Measurements from ENCODE around the gene CSH2.

CSH2 gene

GRCh38 chr17:63836811-63837210 is 36.7 kb downstream of the CSH2 start:
- H3K4me1 Mint-ChIP-seq, result peaks cover 80% of the 10 kb centered on the region
- no peak overlapping the region for H3K27ac Mint-ChIP-seq
- no peak for ATAC-seq
- DNase-seq, result no peak
- no peaks in the 10 kb centered on the region for H3K27me3 Mint-ChIP-seq
- H3K9me3 Mint-ChIP-seq, result no peaks in the 10 kb centered on the region
- H3K4me3 Mint-ChIP-seq, result no peak overlapping the region

GRCh38 chr17:63835167-63835720 is 38.2 kb downstream of the CSH2 start:
- Mint-ChIP-seq H3K27me3 (no peaks in the 10 kb centered on the region), H3K27ac (peak overlapping the region; percentile 40 to 87), H3K4me1 (peaks cover 83% of the 10 kb centered on the region), H3K4me3 (no peak overlapping the region), H3K9me3 (no peaks in the 10 kb centered on the region)
- ATAC-seq, result no peak
- no peak for DNase-seq

- ATAC-seq (peak; percentile 88), DNase-seq (peak; percentile 65 to 79)
- H3K27me3 Mint-ChIP-seq, result no peaks in the 10 kb centered on the region
- no peak overlapping the region for H3K4me3 Mint-ChIP-seq
- H3K9me3 Mint-ChIP-seq, result no peaks in the 10 kb centered on the region
- H3K27ac Mint-ChIP-seq, result no peak overlapping the region
- peaks cover 85% of the 10 kb centered on the region for H3K4me1 Mint-ChIP-seq
Measured at GRCh38 chr17:63834431-63835166, 38.9 kb downstream of the CSH2 start.

- Mint-ChIP-seq H3K27ac (no peak overlapping the region), H3K9me3 (no peaks in the 10 kb centered on the region), H3K4me3 (no peak overlapping the region), H3K4me1 (peaks cover 85% of the 10 kb centered on the region), H3K27me3 (no peaks in the 10 kb centered on the region)
- DNase-seq (peak in 1 of 2 donors; percentile 8), ATAC-seq (no peak)
Measured at GRCh38 chr17:63833741-63834373, 39.6 kb downstream of the CSH2 start.

GRCh38 chr17:63833026-63833740 is 40.3 kb downstream of the CSH2 start:
- DNase-seq (peak in 1 of 2 donors; percentile 7), ATAC-seq (no peak)
- Mint-ChIP-seq H3K27ac (peak overlapping the region in 1 of 2 donors; percentile 19), H3K27me3 (no peaks in the 10 kb centered on the region), H3K9me3 (no peaks in the 10 kb centered on the region), H3K4me1 (peaks cover 84% of the 10 kb centered on the region), H3K4me3 (no peak overlapping the region)

GRCh38 chr17:63832455-63832854 is 41.0 kb downstream of the CSH2 start:
- ATAC-seq (no peak), DNase-seq (no peak)
- Mint-ChIP-seq H3K27me3 (no peaks in the 10 kb centered on the region), H3K4me3 (no peak overlapping the region), H3K9me3 (no peaks in the 10 kb centered on the region), H3K27ac (peak overlapping the region in 1 of 2 donors; percentile 82), H3K4me1 (peaks cover 80% of the 10 kb centered on the region)

GRCh38 chr17:63832014-63832413 is 41.5 kb downstream of the CSH2 start:
- H3K9me3 Mint-ChIP-seq, result no peaks in the 10 kb centered on the region
- ATAC-seq, result no peak
- DNase-seq, result no peak
- peaks cover 76% of the 10 kb centered on the region for H3K4me1 Mint-ChIP-seq
- H3K27me3 Mint-ChIP-seq, result no peaks in the 10 kb centered on the region
- H3K4me3 Mint-ChIP-seq, result no peak overlapping the region
- H3K27ac Mint-ChIP-seq, result peak overlapping the region in 1 of 2 donors; percentile 82

- peak overlapping the region; percentile 63 to 76 for H3K27ac Mint-ChIP-seq
- H3K9me3 Mint-ChIP-seq, result no peaks in the 10 kb centered on the region
- H3K4me1 Mint-ChIP-seq, result peaks cover 74% of the 10 kb centered on the region
- DNase-seq, result no peak
- H3K27me3 Mint-ChIP-seq, result no peaks in the 10 kb centered on the region
- H3K4me3 Mint-ChIP-seq, result no peak overlapping the region
- ATAC-seq, result no peak
Measured at GRCh38 chr17:63831505-63831904, 42.0 kb downstream of the CSH2 start.

GRCh38 chr17:63830904-63831491 is 42.5 kb downstream of the CSH2 start:
- Mint-ChIP-seq H3K9me3 (no peaks in the 10 kb centered on the region), H3K27ac (peak overlapping the region; percentile 79 to 82), H3K4me1 (peaks cover 79% of the 10 kb centered on the region), H3K4me3 (no peak overlapping the region), H3K27me3 (no peaks in the 10 kb centered on the region)
- DNase-seq (no peak), ATAC-seq (no peak)

- Mint-ChIP-seq H3K27me3 (no peaks in the 10 kb centered on the region), H3K4me3 (no peak overlapping the region), H3K27ac (peak overlapping the region; percentile 82 to 90), H3K4me1 (peaks cover 79% of the 10 kb centered on the region), H3K9me3 (no peaks in the 10 kb centered on the region)
- DNase-seq (no peak), ATAC-seq (no peak)
Measured at GRCh38 chr17:63830278-63830677, 43.2 kb downstream of the CSH2 start.

GRCh38 chr17:63828936-63829335 is 44.5 kb downstream of the CSH2 start:
- H3K4me3 Mint-ChIP-seq, result peak overlapping the region; percentile 16 to 93
- H3K27me3 Mint-ChIP-seq, result no peaks in the 10 kb centered on the region
- H3K27ac Mint-ChIP-seq, result no peak overlapping the region
- H3K9me3 Mint-ChIP-seq, result no peaks in the 10 kb centered on the region
- ATAC-seq (no peak), DNase-seq (no peak)
- H3K4me1 Mint-ChIP-seq, result peaks cover 80% of the 10 kb centered on the region

- H3K27ac Mint-ChIP-seq, result peak overlapping the region; percentile 99 to 100
- peak overlapping the region; percentile 93 to 95 for H3K4me3 Mint-ChIP-seq
- H3K27me3 Mint-ChIP-seq, result no peaks in the 10 kb centered on the region
- H3K9me3 Mint-ChIP-seq, result no peaks in the 10 kb centered on the region
- peaks cover 85% of the 10 kb centered on the region for H3K4me1 Mint-ChIP-seq
- no peak for ATAC-seq
- DNase-seq, result no peak
Measured at GRCh38 chr17:63827801-63828221, 45.7 kb downstream of the CSH2 start.

- Mint-ChIP-seq H3K4me1 (peaks cover 81% of the 10 kb centered on the region), H3K27me3 (no peaks in the 10 kb centered on the region), H3K4me3 (peak within 1 kb of the TSS; percentile 93 to 95), H3K9me3 (no peaks in the 10 kb centered on the region), H3K27ac (peak within 1 kb of the TSS; percentile 99 to 100)
- peak; percentile 93 for ATAC-seq
- DNase-seq, result peak; percentile 94 to 95
Measured at GRCh38 chr17:63827002-63827800, 46.3 kb downstream of the CSH2 start, which contains the start of the genes FTSJ3 and PSMC5. TSS of gene FTSJ3 (minus strand) at chr17:63827663. CDS start at chr17:63826902, 761 bp downstream. TSS of gene PSMC5 (plus strand) at chr17:63827431. CDS start at chr17:63827491, 60 bp downstream.

- no peak for DNase-seq
- no peaks in the 10 kb centered on the region for H3K9me3 Mint-ChIP-seq
- H3K4me1 Mint-ChIP-seq, result peaks cover 81% of the 10 kb centered on the region
- peak overlapping the region; percentile 99 to 100 for H3K27ac Mint-ChIP-seq
- H3K27me3 Mint-ChIP-seq, result no peaks in the 10 kb centered on the region
- peak; percentile 13 for ATAC-seq
- H3K4me3 Mint-ChIP-seq, result peak overlapping the region; percentile 93 to 95
Measured at GRCh38 chr17:63826468-63827001, 46.9 kb downstream of the CSH2 start.
